Stimulated activated CD4-positive, alpha-beta T cell treated with anti-CD3 and anti-CD28 coated beads, Interleukin-4, amount 100 ng/mL, for 4 hours (primary cell): ENCODE results near the gene TRAK2.
A peak's percentile ranks its signal among the peaks of the same experiment; 100 is the strongest.
"Not testable (repeated sequence)": the region's sequence is repeated elsewhere in the genome, so short reads cannot be mapped to it uniquely, and the experiment has no call there.

Source experiments
- DNase-seq, 2 experiments: peaks; one replicate each; pipeline ENCODE4 v3.0.0-alpha.2; 2020

TRAK2 gene

DNA sequence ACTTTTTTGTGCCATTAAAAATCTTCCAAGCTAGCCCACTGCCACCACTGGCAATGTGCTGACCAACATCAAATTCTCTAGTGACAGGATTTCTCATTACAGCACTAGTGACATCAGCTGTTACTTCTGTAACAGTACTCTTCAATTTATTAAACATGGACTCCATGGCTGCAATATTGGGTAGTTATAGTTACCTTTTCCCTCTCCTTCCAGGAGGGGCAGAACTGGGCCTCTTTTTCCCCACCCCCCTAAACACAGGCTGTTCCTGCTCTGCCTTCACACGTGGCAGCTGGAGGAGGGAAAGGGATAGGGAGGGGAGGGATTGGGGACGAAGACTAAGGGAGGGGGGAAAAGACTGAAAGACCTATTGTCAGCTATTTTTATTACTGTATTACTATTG, 38.1 kb downstream of the TRAK2 start:
- no peak for DNase-seq

DNA sequence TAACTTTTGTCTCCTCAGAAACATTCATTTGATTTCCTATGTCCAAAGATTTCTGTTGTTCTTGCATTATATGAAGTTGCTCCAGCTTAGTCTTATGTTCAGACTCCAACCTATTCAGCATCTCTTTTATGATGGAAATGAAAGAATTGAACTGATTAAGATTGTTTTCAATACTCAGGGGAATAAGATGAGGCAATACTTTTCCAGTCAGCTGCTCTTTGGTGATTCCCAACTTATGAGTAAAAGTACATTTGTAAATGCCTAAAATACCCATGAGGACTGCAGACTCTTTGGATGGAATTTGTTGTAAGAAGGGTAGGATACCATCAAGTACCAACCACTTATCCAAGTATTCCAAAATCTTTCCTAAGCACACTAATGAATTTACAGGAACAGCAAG, 39.8 kb downstream of the TRAK2 start:
- DNase-seq: no peak

DNA sequence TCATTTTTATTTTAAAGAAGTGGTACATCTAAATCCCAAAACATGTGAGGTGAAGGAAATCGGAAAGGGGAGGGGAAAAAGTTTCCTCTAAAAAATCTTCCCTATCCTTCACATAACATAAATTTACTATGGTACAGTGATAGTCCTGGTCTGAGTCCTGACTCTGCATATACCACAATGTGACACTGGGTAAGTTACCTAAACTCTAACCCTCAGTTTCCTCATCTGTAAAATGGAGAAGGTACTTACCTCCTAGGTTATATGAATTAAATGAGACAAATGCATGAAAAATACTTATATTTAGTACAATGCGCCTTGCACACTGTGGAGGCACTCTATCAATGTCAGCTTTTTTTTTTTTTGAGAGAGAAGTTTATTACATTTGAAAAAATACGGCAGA, 42.3 kb downstream of the TRAK2 start:
- DNase-seq: no peak

DNA sequence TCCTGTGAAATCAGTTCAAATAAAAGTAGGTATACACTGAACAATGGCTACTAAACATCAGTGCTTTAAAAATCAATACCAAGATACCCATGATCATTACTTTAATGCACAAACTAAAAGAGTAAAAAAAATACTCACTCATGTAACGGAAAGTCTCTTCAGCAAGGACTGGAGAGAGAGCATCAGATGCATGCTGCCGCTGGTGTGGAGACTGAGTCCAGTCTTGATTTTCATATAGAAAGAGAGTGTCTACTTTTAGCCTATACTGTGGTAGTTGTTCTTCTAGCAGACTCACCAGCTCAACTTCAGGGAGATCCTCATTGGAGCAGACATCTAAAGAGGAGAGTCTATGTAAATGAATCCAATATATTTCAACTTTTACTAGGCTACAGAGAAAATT, 44.0 kb downstream of the TRAK2 start:
- no peak for DNase-seq

DNA sequence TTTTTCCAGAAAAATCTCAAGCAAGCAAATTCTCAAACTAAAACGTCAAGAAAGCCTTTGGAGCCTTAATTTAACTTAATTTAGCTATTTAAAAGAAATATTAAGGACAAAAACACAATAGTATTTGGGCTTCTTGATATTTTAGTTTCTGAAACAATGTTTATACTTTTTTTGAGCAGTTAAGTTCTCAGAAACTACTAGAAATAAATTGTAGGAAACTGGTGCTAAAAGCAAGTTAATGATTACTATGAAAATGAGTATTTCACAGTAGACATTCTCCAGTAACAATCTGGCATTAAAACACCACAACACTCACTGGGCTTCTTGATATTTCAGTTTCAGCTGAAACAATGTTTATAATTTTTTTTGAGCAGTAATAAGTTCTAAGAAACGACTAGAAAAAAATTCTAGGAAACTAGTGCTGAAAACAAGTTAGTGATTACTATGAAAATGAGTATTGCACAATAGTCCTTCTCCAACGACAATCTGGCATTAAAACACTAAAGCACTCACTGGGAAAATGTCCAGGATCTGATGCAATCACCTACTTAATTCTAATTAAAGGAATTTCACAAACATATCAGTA, 45.1 kb downstream of the TRAK2 start:
- DNase-seq: no peak

DNA sequence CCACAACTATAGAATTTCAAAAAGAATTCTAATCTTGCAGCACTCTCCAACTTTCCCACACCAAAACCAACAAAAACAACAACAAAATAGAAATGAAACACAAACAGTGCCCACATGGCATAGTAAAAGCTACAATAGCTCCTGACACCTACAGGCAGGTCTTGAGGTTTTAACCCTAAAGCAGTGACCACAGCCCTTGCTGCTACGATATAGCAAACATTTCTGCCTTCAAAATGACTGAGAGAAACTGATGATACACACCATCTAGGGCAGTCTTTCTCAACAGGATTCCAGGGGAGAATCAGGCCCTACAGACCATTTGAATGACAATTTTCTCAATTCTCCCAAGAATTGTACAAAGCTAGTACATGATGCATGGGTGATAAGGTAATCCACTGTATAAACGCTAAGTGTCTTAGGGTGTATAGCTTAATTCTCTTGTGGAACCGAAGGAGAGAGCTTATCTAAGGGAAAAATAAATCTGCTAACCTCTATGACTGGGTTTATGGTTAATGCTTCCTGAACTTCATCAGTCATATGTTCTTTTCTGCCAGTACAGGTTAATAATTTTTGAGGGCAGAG, 46.5 kb downstream of the TRAK2 start:
- DNase-seq: no peak

DNA sequence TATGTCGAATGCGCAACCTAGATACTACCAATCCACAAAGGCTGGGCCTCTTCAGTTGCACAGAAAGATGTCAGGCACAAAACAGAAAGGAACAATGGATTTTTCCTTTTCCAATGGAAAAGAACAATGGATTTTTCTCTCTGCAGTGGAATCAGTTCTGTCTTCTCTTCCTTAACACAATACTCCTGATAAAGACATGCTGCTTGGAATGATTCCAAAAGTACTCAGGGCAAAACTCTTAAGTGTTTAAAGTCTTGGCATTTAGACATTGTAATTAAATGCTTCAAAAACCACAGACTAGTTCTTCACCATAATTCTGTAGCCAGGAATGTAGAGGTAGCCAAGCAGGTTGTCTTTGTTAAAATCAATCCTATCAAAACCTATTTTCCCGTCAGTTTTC, 47.4 kb downstream of the TRAK2 start:
- no peak for DNase-seq

DNA sequence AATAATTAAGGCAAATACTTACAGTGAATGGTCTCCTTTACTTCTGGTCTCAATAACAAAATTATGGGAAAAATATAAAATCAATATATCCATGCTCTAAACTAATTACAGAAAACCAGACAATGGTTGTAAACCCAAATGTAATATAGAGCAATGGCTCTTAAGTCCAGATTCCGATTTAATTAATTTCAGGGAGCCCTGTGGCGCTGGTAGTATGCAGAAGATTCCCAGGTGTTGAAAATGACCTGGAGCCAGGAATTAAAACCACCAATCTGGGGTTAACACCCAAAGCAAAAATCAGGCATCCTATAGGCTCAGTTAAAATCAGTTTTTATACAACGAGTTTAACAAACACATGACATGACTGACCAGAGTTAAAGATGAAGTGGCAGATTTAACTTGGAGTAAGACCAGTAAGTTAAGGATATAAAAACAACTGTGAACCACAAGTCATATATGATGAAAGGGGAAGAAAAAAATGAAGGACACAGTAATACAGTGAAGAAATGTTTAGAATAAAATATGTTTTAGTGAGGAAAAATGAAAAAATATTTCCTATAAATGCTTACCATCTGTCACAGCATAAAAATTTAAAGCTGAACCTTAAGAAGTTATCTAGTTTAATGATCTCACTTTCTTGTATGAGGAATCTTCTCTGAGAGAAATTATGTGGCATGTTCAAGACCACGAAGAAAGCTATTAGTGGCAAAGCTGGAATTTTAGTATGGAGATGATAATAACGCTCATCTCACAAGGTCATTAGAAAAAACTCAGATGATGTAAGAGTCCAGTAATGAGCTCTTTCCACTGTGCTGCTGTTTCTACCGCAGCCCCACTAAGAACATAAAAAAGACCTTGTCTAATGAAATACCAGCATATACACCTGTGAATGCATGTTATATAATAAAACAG, 48.4 kb downstream of the TRAK2 start:
- DNase-seq: no peak

DNA sequence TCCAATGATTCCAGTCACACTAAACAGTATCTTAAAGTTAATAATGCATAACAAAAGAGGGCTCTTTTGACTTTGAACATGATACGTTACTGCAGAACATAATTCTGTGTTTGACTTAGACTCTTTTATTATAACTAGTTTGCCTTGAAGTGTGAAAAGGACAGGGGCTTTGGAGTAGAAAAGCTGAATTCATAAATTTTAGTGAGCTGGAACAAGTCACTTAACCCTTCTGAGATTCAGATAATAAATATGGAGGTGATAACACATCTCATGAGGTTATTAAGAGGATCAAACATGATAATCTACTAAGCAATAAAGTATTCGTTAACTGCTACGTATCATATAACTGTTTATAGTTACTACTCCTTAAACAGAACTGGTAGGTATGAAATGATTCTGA, 49.4 kb downstream of the TRAK2 start:
- no peak for DNase-seq

DNA sequence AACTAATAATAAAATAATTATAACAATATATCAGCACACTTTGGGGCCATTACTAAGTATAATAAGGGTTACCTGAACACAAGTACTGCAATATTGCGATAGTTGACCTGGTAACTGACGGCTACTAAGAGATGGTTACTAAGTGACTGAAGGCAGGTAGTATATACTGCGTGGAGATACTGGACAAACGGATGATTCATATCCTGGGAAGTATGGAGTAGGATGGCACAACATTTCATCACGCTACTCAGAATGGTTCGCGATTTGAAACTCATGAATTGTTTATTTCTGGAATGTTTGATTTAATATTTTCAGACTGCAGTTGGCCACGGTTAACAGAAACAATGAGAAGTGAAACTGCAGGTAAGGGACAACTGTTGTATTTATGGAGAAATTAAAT, 54.7 kb downstream of the TRAK2 start:
- no peak for DNase-seq

DNA sequence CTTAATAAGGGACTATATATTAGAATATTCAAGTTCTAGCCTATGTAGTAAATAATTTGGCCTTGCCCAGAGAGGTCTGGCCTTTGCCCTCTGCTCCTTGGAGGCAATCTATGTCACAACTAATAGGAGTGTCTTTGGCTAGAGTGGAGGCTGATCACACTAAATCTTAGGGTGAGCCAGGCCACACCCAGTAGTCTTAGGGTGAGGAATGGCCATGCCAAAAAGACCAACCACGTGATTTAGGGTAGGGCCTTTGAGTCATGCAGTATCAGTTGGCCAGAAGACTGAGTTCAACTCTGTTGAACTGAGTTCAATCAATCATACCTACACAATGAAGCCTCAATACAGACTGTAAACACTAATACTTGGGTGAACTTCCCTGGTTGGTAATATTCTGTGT, 68.1 kb downstream of the TRAK2 start:
- no peak for DNase-seq

DNA sequence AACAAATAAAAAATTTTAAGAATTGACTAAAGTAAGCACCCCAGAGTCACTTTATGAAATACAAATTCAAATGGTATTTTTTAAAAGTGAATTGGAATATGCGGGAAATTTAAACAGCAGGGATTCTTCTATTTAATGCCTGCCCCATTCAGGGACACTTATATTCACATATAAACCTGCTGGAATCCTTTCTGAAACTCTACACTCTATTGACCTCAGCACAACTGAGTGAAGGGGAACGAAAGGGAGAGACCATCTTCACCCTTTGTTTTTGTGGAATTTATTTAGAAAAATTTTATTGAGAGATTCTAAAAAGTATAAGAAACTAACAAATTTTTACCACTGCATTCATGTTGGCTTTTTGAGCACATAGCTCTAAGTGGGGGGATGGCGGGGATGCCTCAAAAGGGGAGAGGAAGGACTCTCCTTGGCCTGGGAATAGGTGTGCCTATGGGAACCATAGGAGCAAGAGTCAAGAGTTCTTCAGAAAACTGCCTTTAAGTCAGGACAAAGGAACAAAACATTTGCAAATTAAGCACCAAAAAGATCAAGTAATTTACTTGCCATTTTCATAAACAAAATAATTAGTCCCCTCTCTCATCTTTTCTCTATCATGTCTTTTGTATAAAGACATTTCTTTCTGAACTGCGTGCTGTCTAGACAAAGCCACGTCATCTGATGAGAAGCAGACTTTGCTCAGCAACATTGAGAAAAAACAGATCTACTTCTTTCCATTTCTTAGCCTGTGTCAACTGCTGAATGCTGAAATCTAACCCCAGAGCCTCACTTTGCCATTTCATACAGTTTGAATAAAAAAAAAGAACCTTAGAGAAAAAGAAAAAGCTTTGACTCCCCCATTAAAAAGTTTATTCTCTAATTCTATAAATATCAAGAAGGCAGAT, 72.5 kb downstream of the TRAK2 start:
- DNase-seq: no peak

DNA sequence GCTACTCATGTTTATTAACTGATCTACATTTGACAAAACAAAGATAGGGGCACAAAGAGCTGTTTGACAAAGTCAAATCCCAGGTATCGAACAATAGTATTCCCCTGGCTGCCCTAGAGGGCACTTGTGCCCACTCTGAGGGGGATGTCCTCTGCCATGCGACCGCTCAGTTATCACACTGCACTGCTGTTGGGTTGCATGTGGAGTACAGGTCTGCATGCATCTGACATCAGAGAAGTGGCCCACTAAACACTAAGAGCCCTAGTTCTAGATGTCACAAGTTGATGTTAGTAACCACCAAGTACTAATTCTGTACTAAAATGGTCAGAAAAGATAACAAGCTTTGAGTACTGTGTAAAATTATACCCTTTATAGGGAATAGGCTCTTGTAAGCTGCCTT, 74.0 kb downstream of the TRAK2 start:
- DNase-seq: no peak

DNA sequence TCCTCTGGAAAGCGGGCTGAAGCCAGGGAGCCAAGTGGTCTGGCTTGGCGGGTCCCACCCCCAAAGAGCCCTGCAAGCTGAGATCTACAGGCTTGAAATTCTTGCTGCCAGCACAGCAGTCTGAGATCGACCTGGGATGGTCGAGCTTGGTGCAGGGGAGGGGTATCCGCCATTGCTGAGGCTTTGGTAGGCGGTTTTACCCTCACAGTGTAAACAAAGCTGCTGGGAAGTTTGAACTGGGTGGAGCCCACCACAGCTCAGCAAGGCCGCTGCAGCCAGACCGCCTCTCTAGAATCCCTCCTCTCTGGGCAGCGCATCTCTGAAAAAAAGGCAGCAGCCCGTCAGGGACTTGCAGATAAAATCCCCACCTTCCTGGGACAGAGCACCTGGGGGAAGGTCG, 81.5 kb downstream of the TRAK2 start:
- DNase-seq: no peak

DNA sequence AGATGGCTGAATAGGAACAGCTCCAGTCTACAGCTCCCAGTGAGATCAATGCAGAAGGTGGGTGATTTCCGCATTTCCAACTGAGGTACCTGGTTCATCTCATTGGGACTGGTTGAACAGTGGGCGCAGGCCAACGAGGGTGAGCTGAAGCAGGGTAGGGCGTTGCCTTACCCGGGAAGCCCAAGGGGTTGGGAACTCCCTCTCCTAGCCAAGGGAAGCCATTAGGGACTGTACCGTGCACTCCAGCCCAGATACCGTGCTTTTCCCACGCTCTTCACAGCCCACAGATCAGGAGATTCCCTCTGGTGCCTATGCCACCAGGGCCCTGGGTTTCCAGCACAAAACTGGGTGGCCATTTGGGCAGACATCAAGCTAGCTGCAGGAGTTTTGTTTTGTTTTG, 81.9 kb downstream of the TRAK2 start:
- DNase-seq: not testable (repeated sequence)

DNA sequence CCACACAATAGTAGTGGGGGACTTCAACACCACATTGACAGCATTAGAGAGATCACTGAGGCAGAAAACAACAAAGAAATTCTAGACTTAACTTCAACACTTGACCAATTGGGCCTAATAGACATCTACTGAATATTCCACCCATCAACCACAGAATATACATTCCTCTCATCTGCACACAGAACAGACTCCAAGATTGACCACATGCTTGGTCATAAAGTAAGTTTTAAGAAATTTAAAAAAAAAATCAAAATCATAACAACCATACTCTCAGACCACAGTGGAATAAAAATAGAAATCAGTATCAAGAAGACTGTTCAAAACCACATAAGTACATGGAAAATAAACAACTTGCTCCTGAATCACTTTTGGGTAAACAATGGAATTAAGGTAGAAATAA, 85.1 kb downstream of the TRAK2 start:
- no peak for DNase-seq

DNA sequence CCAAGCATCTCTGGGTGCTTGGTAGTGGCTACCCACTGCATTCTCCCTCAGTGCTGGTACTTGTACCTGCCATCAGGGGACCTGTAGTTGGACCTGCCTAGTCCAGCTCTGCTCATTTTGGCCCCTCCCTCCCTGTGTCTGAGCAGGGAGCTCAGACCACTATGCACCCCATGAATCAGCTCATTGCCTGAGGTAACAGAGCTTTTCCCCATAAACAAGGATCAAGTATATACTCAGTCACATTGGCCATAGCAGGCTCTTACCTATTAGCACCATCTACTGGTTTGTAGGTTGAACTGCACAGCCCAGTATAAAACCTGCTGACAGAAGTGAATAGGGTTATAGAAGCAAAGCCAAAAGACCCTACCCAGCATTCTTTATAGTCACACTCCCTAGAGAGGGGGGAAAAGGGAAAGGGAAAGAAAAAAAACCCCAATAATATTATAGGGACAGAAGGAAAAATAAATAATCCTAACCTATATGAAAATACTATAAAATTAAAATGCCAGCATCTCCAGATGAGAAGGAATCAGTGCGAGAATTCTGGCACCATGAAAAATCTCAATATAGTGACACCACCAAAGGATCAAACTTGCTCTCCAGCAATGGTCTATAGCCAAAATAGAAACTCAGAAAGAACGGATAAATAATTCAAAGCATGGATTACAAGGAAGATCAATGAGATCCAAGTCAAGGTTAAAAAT, 87.2 kb downstream of the TRAK2 start:
- DNase-seq: peak in 1 of 2 experiments; percentile 16

DNA sequence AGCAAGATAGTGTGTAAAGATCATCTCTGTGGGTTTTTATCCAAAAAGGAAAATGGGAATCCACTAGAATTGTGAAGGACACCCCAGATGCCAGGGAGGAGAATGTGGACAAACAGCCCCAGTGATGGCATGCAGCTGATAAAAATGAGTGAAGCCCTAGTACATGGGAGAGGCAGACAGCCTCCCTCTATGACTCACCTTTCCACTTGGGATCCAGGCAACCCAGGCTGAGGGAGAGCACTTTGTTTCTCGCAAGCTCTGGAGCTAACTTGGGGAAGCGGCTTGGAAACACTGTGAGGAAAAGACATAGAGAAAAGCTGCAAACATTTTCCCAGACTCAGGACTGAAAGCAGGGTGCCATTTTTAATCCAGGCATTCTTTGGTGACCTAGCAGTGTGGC, 88.9 kb downstream of the TRAK2 start:
- DNase-seq: no peak

DNA sequence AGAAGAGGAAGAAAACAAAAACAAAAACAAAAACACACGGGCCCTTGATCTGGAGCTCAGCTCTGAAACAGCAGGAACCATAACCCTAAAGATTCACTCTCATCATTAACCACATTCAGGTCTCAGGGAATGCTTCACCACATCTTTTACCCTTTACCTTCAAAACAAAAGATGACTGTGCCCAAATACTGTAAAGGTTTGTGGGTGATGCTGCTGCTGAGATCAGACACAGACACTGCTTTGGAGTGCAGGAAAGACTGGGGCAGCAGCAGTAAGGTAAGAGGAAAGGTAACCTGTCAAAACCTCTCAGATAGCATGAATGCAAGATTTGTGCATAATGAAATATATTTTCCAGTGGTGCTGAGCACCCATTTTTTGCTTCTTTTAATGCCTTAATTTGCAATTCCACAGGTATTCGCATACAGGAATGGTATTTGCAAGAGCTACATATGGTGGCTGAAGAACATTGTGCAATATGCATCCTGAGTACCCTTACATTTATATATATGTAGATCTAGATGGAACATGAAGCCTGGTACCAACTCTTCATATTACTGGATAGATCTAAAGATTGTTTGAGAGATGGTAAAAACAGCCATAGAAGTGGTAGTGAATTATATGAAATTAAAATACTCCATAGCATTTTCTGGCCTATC, 90.1 kb downstream of the TRAK2 start:
- DNase-seq: no peak

DNA sequence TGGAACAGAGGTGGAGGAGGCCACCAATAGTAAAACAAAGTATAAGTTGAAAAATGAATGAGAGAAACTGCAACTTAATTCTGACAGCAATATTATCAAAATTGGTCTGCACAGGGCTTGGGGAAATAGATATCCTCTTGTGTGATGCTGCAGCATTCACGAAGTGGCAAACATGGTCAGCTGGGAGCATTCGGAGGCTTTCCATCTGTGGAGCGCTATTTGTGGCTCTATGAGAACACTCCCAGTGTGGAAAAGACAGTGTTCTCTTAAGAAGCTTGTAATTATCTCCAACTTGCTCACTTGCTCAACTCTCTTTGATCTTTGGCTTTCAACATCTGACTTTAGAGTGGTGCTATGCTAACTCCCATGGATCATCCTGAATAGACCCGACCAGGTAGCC, 91.0 kb downstream of the TRAK2 start:
- DNase-seq: no peak

DNA sequence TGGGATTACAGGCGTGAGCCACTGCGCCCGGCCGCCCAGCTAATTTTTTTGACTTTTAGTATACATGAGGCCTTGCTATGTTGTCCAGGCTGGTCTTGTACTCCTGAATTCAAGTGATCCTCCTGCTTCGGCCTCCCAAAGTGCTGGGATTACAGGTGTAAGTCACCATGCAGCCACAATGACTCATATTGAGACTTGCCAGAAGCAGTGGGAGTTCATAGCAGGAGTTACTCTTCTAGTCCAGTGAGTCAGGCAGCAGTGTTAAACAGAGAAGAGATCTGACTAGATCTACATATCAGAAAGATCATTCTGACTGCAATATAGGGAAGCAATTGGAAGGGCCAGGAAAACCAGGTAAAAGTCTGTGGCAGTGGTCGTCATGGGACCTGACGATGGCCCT, 92.6 kb downstream of the TRAK2 start:
- DNase-seq: no peak

DNA sequence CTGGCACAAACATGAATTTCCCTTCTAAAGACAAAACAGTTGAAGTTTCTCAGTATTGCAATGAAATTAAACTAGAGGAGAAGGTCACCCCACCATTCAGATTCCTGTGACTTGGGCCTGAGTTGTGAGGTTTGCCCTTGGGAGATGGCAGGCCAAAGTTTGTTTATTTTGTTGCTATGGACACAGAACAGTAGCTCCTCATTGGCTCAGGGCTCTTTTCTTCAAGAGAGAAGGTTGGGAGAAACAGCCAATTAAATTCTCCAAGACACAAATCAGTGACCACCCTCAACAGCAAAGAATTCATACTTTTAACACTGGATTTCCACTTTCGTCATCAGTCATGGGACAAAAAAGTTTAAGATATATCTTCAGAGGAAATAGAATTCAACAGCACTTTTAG, 94.0 kb downstream of the TRAK2 start, which contains the start of gene FLACC1:
FLACC1 (minus strand) TSS at position 125 of the 400 bp plus-strand sequence. CDS start 5,941 bp downstream, outside the sequence.
- DNase-seq: no peak
